Smooth muscle cell (in vitro differentiated cells): ENCODE results near the gene LAMA2. TPM values are rescaled to one million over a fixed set of nuclear protein-coding genes. Genes with fewer than 3 reads are reported as not detected.

ENCODE experiments used
- DNase-seq: peaks from one replicate; lab custom pipeline; 2025; ENCODE audit not compliant: unreplicated experiment; lab: John Stamatoyannopoulos, UW
- H2AFZ ChIP-seq: fragments of 200-600 bp; sonication (generic); 2 replicates; pipeline ENCODE4 v1.6.0; 2016; ENCODE audit warnings: antibody characterized with exemption, low read depth, mild to moderate bottlenecking
- H3F3A ChIP-seq: fragments of 200-600 bp; sonication (generic); 2 replicates; pipeline ENCODE4 v1.6.0; 2017; ENCODE audit warnings: antibody characterized with exemption, low read depth
- H3K27ac ChIP-seq: fragments of 200-600 bp; sonication (generic); 2 replicates; pipeline ENCODE4 v1.5.1; 2016; ENCODE audit warnings: low read depth, mild to moderate bottlenecking
- H3K27me3 ChIP-seq: fragments of 200-600 bp; sonication (generic); 2 replicates; pipeline ENCODE4 v1.6.1; 2016; ENCODE audit warnings: low read depth, mild to moderate bottlenecking
- H3K36me3 ChIP-seq: fragments of 200-600 bp; sonication (generic); 2 replicates; pipeline ENCODE4 v1.5.1; 2016; ENCODE audit warnings: low read depth
- H3K4me1 ChIP-seq: fragments of 200-600 bp; sonication (generic); 2 replicates; pipeline ENCODE4 v1.5.1; 2016; ENCODE audit warnings: low read depth
- H3K4me2 ChIP-seq: fragments of 200-600 bp; sonication (generic); 2 replicates; pipeline ENCODE4 v1.6.0; 2016; ENCODE audit warnings: mild to moderate bottlenecking
- H3K4me3 ChIP-seq: fragments of 200-600 bp; sonication (generic); 2 replicates; pipeline ENCODE4 v1.5.1; 2016; ENCODE audit warnings: mild to moderate bottlenecking
- H3K79me2 ChIP-seq: fragments of 200-600 bp; sonication (generic); 2 replicates; pipeline ENCODE4 v1.6.0; 2016; ENCODE audit warnings: low read depth, mild to moderate bottlenecking
- H3K9ac ChIP-seq: fragments of 200-600 bp; sonication (generic); 2 replicates; pipeline ENCODE4 v1.6.0; 2016; ENCODE audit warnings: low read depth
- H3K9me3 ChIP-seq: fragments of 200-600 bp; sonication (generic); replicated peaks from 2 replicates; pipeline ENCODE4 v1.5.1; 2016; ENCODE audit warnings: low read depth
- H4K20me1 ChIP-seq: fragments of 200-600 bp; sonication (generic); 2 replicates; pipeline ENCODE4 v1.6.0; 2016; ENCODE audit warnings: low read depth
- CTCF ChIP-seq: fragments of 200-600 bp; sonication (generic); IDR thresholded peaks from 2 replicates; pipeline ENCODE4 v1.5.1; 2017; ENCODE audit warnings: borderline replicate concordance, mild to moderate bottlenecking, antibody characterized with exemption; ENCODE audit not compliant: insufficient read depth, poor library complexity, severe bottlenecking
- whole genome bisulfite sequencing: methylation state at CpG from one replicate; pipeline ENCODE4 v1.1.7; 2016; ENCODE audit warnings: low lambda C conversion rate; 5-methylcytosine and 5-hydroxymethylcytosine counted together
- polyA plus RNA-seq: library from polyadenylated mRNA; unstranded; fragments of >200 nt; fragmentation: Nextera tagmentation; extraction: Ambion mirVana; gene quantifications from 2 replicates; pipeline ENCODE4 v1.2.1, GENCODE V29; 2016
- total RNA-seq: library from RNA; depleted of rRNA; stranded (reverse); fragments of >200 nt; gene quantifications from 2 replicates; pipeline ENCODE4 v1.2.3, GENCODE V29; 2014

LAMA2 gene
- total and polyA plus RNA-seq, 2 experiments from 2014 or later = 21.7 to 92.9 TPM

- Histone ChIP-seq H3K27me3 (no peaks in the 10 kb centered on the region), H3K36me3 (no peaks in the 10 kb centered on the region), H3F3A (no peaks in the 10 kb centered on the region), H3K4me3 (no peak overlapping the region), H3K9me3 (no peaks in the 10 kb centered on the region), H3K4me1 (no peaks in the 10 kb centered on the region), H4K20me1 (no peaks in the 10 kb centered on the region), H3K4me2 (no peak overlapping the region), H2AFZ (no peak overlapping the region), H3K27ac (no peak overlapping the region), H3K9ac (no peak overlapping the region), H3K79me2 (no peaks in the 10 kb centered on the region)
- no peak for TF ChIP-seq CTCF
- DNase-seq = no peak
- WGBS = 79% methylated on average over 6 of the region's 7 CpGs
Observed at GRCh38 chr6:129446272-129447197, 563.6 kb downstream of the LAMA2 start.

- H3F3A ChIP-seq = no peaks in the 10 kb centered on the region
- H3K79me2 ChIP-seq = no peaks in the 10 kb centered on the region
- H3K9ac ChIP-seq = no peak overlapping the region
- H3K27ac ChIP-seq = no peak overlapping the region
- no peaks in the 10 kb centered on the region for H4K20me1 ChIP-seq
- no peak overlapping the region for H3K4me2 ChIP-seq
- TF ChIP-seq CTCF = no peak
- H3K4me1 ChIP-seq = no peaks in the 10 kb centered on the region
- no peaks in the 10 kb centered on the region for H3K9me3 ChIP-seq
- H3K36me3 ChIP-seq = no peaks in the 10 kb centered on the region
- no peak overlapping the region for H3K4me3 ChIP-seq
- H3K27me3 ChIP-seq = no peaks in the 10 kb centered on the region
- WGBS = 91% methylated on average over 3 of the region's 3 CpGs
- no peak overlapping the region for H2AFZ ChIP-seq
- no peak for DNase-seq
Observed at GRCh38 chr6:129447198-129447565, 564.2 kb downstream of the LAMA2 start.

- no peak overlapping the region for H3K27ac ChIP-seq
- no peaks in the 10 kb centered on the region for H3K9me3 ChIP-seq
- TF ChIP-seq CTCF = no peak
Observed at GRCh38 chr6:129448965-129449364, 566.0 kb downstream of the LAMA2 start.

GRCh38 chr6:129451187-129451586 lies 568.2 kb downstream of the LAMA2 start:
- no peak for DNase-seq
- H3K27ac ChIP-seq = no peak overlapping the region
- no peak overlapping the region for H2AFZ ChIP-seq
- no peak overlapping the region for H3K4me3 ChIP-seq
- H3K4me2 ChIP-seq = no peak overlapping the region
- H3K4me1 ChIP-seq = no peaks in the 10 kb centered on the region
- no peaks in the 10 kb centered on the region for H3K27me3 ChIP-seq
- H3F3A ChIP-seq = no peaks in the 10 kb centered on the region
- H3K79me2 ChIP-seq = no peaks in the 10 kb centered on the region
- H4K20me1 ChIP-seq = no peaks in the 10 kb centered on the region
- no peak for TF ChIP-seq CTCF
- H3K9ac ChIP-seq = no peak overlapping the region
- H3K9me3 ChIP-seq = no peaks in the 10 kb centered on the region
- peaks cover 2% of the 10 kb centered on the region for H3K36me3 ChIP-seq

More at GRCh38 chr6:129448965-129449364, 566.0 kb downstream of the LAMA2 start:
- no peak overlapping the region for H3K4me3 ChIP-seq
- no peak overlapping the region for H3K9ac ChIP-seq
- no peaks in the 10 kb centered on the region for H3K79me2 ChIP-seq
- H4K20me1 ChIP-seq = no peaks in the 10 kb centered on the region
- no peak overlapping the region for H3K4me2 ChIP-seq
- H2AFZ ChIP-seq = no peak overlapping the region
- no peaks in the 10 kb centered on the region for H3K36me3 ChIP-seq
- DNase-seq = no peak
- H3K27me3 ChIP-seq = no peaks in the 10 kb centered on the region
- no peaks in the 10 kb centered on the region for H3K4me1 ChIP-seq
- H3F3A ChIP-seq = no peaks in the 10 kb centered on the region
